ENCODE measurements around the gene PANK4. TPM values are rescaled to one million over a fixed set of nuclear protein-coding genes. Genes with fewer than 3 reads are reported as not detected.

PANK4 gene
- total RNA-seq, 1 donor from 2014 or later = 46.4 TPM

DNA sequence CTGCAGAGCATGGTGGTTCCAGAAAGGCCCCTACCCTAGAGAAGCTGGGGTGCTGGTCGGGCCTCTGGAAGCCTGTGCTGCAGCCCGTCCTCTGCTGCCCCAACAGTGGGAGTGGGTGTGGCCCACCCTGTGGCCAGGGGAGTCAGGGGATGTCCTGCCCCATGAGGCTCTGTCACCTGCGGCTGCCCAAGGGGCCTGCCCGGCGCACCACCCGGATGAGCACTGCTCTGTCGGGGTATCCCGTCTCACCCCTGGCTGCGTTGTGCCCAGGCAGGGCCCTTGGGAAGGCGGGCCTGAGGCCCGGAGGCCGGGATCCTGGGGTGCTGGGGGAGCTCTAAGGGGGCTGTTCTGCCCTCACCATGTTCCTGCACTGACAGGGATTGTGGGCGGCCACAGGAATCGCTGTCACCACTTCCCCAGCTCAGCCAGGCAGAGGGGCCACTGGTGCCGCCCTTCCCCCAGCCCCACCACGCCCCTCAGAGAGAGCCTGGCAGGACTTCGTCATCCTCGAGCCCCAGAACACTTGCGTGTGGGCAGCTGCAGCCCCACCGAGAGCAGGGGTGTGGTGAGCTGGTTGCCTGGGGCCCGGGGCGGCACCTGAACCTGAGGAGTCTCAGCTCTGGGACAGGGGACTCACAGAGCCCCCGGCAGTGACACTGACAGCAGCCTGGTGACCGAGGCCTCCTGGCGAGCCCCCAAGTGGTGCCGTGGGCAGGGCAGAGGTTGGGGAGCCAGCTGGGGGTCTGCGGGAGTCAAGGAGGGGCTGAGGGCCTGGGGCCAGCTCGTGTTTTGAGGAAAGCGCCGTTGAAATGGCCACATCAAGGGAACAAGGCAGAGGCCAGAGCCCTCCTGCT lies 20.2 kb downstream of the PANK4 start:
- intact Hi-C loops (cut with DNase I) = no loop called here
- no peak for ATAC-seq
- no peak for DNase-seq (ENCODE audit: missing footprints)

DNA sequence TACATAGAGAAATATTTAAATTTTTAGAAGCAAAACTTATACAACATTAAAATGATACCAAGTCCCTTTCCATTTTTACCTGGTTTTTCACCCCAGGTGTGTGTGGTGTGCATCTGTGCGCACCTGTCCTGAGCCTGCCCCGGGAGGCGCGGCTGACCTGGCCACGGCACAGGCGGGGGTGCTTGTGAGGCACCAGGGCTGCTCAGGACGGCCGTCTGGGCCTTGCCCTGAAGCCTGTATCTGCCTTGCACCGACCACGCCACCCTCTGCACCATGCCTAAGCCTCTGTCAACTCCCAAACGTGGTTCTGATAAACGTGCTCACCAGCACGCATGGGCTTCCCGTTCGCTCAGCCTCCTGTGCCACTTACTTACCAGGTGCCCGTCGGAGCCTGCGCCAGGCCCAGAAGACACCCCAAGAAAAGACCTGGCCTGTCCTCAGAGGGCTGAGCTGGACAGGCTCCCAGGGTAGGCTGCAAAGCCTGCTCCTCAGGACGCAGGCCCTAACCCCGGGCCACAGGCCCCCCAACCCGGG lies 20.9 kb downstream of the PANK4 start:
- intact Hi-C loops (cut with DNase I) = no loop called here
- ATAC-seq = no peak
- DNase-seq (ENCODE audit: missing footprints) = no peak

DNA sequence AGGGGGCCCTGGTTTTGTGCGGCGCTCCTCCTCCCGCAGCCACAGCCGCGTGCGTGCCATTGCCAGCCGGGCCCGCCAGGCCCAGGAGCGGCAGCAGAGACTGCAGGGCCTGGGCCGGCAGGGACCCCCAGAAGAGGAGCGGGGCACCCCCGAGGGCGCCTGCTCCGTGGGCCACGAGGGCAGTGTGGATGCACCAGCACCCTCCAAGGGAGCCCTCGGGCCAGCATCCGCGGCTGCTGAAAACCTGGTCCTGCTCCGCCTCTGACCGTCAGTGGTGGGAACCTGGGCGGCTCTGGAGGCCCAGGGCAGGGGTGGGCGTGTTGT lies 21.5 kb downstream of the PANK4 start:
- no peak for DNase-seq (ENCODE audit: missing footprints)
- intact Hi-C loops (cut with DNase I) = no loop called here
- no peak for ATAC-seq

DNA sequence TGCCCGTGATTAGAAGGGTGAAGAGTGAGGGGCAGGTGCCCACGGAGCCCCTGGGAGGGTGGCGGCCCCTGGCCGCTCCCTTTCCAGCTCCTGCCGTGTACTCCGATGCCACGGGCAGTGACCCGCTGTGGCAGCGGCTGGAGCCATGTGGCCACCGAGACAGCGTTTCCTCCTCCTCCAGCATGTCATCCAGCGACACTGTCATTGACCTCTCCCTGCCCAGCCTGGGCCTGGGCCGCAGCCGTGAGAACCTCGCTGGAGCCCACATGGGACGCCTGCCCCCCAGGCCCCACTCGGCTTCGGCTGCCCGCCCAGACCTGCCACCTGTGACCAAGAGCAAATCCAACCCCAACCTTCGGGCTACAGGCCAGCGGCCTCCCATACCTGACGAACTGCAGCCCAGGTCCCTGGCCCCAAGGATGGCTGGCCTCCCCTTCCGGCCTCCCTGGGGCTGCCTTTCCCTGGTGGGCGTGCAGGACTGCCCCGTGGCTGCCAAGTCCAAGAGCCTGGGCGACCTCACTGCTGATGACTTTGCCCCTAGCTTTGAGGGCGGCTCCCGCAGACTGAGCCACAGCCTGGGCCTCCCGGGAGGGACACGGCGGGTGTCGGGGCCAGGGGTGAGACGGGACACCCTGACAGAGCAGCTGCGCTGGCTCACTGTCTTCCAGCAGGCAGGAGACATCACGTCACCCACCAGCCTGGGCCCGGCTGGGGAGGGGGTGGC lies 22.0 kb downstream of the PANK4 start:
- intact Hi-C loops (cut with DNase I) = no loop called here
- DNase-seq (ENCODE audit: missing footprints) (no peak), ATAC-seq (no peak)

DNA sequence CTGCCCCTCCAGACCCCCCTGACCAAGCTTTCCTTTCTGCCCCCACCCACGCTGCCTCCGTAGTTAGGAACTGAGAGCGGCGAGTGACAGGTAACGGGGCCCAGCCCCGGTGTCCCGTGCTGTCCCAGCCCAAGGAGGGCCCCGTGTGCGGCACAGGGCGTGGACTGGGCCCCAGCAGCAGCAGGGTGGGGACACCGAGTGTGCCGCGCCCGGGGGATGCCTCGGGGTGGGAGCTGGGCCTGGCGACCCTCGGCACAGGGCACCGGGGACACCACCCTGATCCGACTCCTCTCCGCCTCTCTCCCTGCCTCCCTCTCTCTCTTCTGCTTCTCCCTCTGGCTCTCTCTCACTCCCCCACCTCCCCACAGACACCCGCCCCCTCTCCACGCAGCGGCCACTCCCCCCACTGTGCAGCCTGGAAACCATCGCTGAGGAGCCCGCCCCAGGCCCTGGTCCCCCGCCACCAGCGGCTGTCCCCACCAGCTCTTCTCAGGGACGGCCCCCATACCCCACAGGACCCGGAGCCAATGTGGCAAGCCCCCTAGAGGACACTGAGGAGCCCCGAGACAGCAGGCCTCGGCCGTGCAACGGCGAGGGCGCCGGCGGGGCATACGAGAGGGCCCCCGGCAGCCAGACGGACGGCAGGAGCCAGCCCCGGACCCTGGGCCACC lies 22.7 kb downstream of the PANK4 start:
- DNase-seq (ENCODE audit: missing footprints) (no peak), ATAC-seq (no peak)
- intact Hi-C loops (cut with DNase I) = no loop called here

DNA sequence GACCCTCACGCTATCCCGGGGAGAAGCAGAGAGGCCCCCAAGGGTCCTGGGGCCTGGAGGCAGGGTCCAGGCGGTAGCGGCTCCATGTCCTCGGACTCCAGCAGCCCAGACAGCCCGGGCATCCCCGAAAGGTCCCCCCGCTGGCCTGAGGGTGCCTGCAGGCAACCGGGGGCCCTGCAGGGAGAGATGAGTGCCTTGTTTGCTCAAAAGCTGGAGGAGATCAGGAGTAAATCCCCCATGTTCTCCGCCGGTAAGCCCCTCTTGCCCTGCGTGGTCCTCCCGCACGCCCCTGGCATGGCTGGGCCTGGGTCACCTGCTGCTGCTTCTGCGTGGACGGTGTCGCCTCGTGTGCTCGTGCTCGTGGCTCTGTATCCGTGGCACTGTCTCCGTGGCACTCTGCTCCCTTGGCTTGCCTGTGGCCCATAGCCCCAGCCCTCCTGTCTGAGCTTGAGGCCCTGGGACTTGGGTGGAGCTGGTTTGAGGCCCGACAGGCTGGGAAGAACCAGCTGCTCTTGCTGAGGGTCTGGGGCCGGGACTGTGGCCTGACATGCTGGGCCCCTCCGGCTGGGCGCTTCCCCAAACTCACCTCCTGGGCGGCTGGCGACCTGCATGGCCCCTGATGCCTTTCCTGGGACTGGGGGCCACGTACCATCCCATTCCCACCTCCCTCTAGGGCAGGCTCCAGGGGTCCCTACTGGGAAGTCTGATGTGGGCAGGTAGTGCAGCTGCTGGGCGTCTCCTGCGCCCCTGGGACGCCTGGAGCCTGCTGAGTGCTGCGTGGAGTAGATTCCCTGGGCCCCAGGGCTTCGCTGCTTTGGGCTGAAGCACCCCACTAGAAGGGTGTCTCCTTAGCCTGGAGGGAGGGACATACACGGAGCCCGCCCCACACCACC lies 23.5 kb downstream of the PANK4 start:
- ATAC-seq (no peak), DNase-seq (ENCODE audit: missing footprints) (no peak)
- intact Hi-C loops (cut with DNase I) = no loop called here

DNA sequence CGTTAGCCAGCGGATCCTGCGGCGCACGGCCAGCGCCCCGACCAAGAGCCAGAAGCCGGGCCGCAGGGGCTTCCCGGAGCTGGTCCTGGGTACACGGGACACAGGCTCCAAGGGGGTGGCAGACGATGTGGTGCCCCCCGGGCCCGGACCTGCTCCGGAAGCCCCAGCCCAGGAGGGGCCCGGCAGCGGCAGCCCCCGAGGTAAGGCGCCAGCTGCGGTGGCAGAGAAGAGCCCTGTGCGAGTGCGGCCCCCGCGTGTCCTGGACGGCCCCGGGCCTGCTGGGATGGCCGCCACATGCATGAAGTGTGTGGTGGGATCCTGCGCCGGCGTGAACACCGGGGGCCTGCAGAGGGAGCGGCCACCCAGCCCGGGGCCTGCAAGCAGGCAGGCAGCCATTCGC lies 24.2 kb downstream of the PANK4 start:
- ATAC-seq (no peak), DNase-seq (ENCODE audit: missing footprints) (no peak)
- intact Hi-C loops (cut with DNase I) = no loop called here

DNA sequence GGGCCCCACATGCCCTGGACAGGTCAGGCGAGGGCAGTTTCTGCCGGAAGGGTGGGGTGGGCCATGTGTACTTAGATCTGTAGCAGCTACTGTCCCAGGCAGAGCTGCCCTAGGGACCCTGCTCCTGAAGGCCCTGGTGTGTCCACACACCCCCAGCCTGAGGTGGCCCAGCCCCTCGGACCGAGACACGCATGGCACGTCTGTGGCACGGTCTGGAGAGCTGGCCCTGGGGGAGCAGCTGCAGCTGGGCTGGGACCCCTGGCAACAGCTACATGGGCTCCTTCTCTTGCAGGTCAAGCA lies 24.6 kb downstream of the PANK4 start:
- intact Hi-C loops (cut with DNase I) = no loop called here
- DNase-seq (ENCODE audit: missing footprints) = no peak
- no peak for ATAC-seq

DNA sequence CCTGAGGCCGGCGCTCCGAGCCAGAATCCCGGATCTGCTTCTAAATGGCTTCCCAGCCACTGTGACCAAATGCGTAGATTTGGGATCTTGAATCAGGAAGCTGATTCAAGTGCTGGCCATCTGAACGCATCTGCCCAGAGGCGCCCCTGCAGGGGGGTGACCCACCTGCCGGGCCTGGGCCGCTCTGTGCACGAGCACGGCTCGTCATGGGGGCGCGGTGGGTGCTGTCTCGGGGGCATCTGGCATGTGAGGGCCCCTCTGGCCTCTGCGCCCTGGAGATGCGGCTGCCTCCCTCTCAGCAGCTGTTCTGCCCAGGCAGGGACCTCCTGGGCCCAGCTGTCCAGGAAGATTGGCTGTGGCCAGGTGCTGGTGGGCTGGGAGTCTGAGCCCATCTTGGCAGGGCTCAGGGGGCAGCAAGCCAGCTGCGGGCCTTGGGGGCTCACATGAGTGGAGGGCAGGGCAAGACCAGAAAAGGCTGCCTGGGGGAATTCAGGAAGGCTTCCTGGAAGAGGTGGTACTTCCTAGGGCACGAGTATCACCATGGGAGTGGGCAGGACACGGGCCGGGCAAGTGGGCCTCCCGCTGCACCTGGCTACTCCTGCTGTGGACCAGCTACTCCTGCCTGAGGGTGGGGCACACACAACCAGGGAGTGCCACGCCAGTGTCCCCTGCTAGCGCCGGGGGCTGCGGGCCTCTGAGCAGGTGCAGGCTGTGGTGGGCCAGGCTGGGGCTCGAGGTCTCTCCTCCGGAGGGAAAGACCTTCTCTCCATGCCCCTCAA lies 25.2 kb downstream of the PANK4 start:
- intact Hi-C loops (cut with DNase I) = no loop called here
- DNase-seq (ENCODE audit: missing footprints) (no peak), ATAC-seq (no peak)

DNA sequence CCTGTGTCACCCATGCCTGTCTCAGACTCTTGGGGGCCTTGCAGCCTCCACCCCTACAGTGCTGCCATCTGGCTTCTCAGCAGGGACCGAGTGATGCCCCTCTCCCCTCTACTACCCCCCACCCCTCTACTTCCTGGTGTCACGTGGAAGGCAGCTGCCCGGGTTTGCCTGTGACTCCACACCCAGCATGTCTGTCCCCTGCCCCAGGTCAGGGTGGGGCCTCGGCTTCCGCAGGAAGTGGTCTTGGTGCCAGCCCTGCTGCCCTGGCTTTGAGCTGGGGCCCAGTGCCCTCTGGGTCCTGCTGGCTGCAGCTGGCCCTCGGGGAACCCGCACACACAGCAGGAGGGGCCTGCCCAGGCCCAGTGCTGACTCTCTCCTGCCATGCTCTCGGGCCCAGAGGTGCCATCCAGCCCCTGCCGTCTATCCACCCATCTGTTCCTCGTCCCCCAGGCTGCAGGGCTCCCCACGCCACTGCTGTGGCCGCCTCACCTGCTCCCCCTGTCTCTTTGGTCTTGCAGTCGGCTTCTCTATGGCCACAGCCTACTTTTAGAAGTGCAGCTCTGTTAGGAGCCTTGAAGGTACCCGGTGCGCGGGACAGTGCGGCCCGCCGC lies 26.3 kb downstream of the PANK4 start:
- intact Hi-C loops (cut with DNase I) = no loop called here
- DNase-seq (ENCODE audit: missing footprints) (no peak), ATAC-seq (no peak)

DNA sequence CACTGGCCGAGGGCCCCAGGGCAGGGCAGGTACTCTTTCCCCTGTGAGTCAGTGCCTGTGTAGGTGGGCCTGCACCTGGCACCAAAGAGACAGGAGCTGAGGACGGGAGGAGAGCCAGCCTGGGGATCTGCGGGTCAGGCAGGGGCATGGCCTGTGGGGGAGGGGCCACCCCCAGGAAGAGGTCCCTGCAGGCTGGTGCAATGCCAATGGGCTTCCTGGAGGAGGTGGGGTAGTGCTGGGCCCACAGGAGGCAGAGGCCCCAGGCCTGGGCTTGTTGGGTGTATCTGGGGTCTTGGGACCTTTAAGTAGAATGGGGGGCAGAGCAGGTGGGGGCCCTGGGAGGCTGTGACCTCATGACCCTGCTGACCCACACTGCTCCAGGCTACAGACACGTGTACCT lies 27.1 kb downstream of the PANK4 start:
- ATAC-seq (no peak), DNase-seq (ENCODE audit: missing footprints) (no peak)
- intact Hi-C loops (cut with DNase I) = no loop called here

DNA sequence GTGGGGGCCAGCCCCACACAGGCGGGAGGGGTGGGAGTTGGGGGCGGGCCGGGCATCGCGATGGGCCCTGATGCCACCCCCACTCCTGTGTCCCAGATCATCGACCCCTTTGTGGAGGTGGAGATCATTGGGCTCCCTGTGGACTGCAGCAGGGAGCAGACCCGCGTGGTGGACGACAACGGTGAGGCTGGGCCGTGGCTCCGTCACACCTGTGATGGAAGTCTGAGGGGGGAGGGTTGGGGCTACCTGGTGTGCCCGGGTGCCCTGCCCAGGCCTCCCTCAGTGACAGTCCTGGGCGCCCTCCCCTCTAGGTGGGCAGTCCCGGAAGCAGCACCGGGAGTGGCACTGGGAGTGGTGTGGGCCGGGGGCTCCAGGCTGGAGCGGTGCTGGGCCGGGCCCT lies 27.7 kb downstream of the PANK4 start:
- intact Hi-C loops (cut with DNase I) = no loop called here
- DNase-seq (ENCODE audit: missing footprints) (no peak), ATAC-seq (no peak)

DNA sequence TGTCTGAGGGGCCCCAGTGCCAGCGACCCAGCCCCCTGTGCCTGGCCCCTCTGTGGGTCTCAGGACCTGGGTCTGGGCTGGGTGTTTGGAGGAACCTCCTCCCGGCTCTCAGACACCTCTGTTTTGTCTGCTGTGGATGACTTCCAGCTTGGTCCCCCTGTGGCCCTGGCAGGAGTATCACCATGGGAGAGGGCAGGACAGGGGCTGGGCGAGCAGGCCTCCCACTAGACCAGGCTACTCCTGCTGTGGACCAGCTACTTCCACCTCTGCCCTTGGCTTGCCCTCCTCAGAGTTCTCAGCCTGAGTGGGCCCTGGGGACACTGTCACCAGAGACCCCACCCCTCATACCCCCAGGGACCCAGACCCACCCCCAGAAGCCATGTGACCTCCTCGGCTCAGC lies 28.5 kb downstream of the PANK4 start:
- intact Hi-C loops (cut with DNase I) = no loop called here
- no peak for ATAC-seq
- DNase-seq (ENCODE audit: missing footprints) = no peak

DNA sequence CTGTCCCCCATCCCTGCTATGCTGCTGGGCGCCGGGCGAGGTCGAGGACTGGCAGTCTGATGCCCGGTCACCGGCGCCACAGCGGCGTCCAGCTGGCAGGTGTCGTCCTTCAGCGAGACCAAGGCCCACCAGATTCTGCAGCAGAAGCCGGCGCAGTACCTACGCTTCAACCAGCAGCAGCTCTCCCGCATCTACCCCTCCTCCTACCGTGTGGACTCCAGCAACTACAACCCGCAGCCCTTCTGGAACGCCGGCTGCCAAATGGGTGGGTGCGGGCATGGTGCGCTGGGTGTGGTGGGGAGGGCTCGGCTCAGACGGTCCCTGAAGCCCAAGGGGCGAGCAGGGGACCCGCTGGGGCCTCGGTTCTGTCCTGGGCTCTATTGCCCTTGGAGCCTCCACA lies 29.6 kb downstream of the PANK4 start:
- no peak for DNase-seq (ENCODE audit: missing footprints)
- ATAC-seq = no peak
- intact Hi-C loops (cut with DNase I) = no loop called here

DNA sequence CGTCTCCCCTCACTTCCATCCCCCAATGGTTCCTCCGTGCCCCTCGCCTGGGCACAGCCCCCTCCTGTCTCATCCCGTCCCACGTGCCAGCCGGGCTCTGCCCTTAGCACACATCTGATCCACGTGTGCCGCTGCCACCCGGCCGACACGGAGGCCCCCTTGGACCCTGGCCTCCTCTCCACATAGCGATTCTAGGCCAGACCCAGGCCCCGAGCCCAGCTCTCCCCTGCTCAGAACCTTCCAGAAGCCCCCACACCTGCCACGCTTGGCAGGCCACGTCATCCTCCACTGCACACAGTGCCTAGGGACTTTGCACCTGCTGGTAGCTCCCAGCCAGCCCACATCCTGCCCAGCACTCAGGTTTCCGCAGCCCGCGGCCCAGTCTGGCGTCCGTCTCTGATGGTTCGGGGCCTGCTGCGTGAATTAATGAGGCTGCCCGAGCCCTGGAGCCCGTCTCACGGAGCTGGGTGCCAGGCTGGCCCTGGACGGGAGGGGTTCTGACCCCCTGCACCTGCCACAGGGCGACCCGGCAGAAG lies 30.2 kb downstream of the PANK4 start:
- intact Hi-C loops (cut with DNase I) = no loop called here
- no peak for ATAC-seq
- DNase-seq (ENCODE audit: missing footprints) = no peak

DNA sequence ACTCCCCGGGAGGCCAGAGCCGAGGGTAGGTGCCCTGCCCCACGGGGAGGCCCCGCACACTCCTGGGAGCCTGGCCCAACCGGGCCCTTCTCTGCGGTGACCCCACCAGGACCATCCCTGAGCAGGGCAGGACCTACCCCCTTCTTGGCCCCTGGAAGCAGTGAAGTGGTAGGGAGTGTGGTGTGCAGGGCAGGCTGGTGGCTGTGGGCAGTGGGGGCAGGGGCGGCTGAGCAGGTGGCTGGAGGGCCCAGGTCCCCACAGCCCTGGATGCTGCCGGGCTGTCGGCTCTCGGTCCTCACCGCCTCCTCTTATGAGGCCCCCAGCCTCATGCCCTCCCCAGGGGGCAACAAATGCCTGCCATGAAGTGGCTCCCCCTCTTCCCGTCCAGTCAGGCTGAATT lies 30.9 kb downstream of the PANK4 start:
- DNase-seq (ENCODE audit: missing footprints) (no peak), ATAC-seq (no peak)
- intact Hi-C loops (cut with DNase I) = no loop called here

DNA sequence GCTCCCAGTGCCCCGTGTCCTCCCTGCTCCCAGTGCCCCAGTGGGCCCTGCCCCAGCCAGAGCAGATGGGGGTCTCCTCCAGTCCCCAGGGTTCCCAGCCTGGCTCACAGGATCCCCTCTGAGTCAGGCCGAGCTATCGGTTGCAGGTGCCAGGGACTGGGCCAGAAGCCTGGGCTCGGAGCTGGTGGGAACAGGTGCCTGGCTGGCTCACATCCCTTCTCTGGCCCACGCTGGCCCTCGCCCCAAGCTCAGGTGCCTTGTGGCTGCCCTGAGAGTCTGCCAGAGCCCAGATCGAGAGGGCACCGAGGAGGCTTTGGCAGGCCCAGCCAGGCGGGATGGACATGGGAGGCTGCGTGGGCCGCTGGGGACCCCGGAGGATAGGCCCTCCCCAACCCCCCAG lies 31.4 kb downstream of the PANK4 start:
- intact Hi-C loops (cut with DNase I) = no loop called here
- ATAC-seq = no peak
- DNase-seq (ENCODE audit: missing footprints) = no peak

DNA sequence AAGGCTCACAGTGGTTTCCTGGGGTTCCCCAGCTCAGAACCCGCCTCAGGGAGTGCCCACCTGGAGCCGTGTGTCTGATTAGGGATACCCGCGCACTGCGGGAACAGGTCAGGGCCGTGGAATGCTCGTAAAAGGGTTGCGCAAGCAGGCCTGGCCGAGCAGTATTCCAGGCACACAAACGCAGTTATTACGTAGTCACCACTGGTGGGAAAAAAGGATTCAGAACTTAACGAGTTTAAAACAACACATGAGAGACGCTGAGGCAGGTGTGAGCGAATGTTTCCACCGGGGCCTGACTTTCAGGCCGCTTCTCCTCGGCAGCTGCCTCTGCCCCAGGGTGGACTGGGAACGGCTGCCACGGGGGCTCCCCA lies 32.1 kb downstream of the PANK4 start:
- intact Hi-C loops (cut with DNase I) = no loop called here
- no peak for ATAC-seq

More for the DNA sequence above, 32.1 kb downstream of the PANK4 start:
- no peak for DNase-seq (ENCODE audit: missing footprints)
